Hematopoietic multipotent progenitor cell treated with erythropoietin and hydrocortisone succinate and interleukin-3 and kit ligand, for 6 days (in vitro differentiated cells): ENCODE data around the gene MBP.

Experiments
- DNase-seq: peaks from one replicate; pipeline ENCODE4 v3.0.0-alpha.2; 2015

The MBP gene

GRCh38 chr18:77132369-77133050 lies at the start of gene MBP:
Gene MBP, minus strand, starts transcription at chr18:77132783. Its CDS starts 27,522 bp downstream, at chr18:77105261.
- DNase-seq: peak; percentile 76

- DNase-seq: no peak
Observed at GRCh38 chr18:77181950-77182707, 49.5 kb upstream of the MBP start.

- peak; percentile 23 for DNase-seq
Observed at GRCh38 chr18:77178559-77178958, 46.0 kb upstream of the MBP start.

DNA sequence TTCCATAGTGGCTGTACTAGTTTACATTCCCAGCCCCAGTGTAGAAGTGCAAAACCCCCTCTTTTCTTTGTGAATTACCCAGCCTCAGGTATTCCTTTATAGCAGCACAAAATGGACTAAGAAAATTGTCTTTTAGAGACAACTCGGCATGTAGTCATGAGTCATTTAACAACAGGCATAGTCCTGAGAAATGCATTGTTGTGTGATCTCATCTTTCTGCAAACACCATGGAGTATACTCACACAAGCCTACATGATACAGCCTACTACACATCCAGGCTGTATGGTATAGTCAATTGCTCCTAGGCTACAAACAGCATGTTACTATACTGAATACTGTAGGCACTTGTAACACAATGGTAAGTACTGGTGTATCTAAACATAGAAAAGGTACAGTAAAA lies 44.4 kb upstream of the MBP start:
- no peak for DNase-seq

GRCh38 chr18:77173275-77174030 lies 40.9 kb upstream of the MBP start:
- no peak for DNase-seq

DNA sequence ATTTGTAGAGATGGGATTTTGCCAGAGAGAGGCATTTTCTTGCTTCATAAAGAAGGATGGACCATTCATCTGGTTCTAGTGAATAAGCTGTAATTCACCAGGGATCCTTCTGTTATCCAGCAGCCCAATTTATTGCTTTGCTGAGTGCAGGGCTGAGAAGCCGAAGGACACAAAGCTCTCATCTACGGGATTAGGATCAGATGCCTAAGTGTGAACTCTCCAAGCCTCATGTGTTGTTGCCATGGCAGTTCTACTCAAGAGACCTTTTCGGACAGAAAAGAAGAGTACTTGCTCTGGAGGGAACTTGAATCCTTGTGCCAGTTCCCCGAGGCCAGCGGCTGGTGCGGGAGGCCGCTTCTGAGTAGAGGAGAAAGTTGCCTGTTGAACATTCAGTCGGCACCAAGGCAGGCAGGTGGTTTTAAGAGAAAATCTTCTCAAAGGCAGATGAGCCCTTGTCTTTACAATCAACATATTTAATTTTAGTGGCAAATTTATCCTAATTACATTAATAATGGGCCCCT lies 38.4 kb upstream of the MBP start:
- no peak for DNase-seq

DNA sequence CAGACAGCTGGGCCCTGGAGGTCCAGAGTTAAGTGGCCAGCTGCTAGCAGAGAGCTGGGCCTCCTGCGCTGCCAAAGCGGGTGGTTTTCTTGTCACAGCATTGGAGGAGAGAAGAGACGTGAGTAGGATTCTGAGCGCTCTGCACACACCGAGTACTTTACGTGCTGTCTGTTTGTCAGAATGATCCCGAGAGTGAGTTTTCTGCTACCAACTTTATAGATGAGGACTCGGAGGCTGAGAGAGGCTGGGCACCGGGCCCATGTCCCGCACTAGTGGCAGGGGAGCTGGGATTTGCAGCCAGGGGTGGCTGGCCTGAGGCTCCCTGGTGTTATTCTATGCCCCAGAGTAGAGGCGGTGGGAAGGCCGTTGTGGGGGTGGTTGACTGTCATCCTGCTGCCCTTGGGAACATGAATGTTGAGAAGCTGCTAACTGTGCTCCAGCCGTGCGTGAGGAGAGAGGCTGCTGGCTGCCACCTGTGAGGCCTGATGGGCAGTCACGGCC lies 36.3 kb upstream of the MBP start:
- DNase-seq: no peak

- DNase-seq: no peak
Observed at GRCh38 chr18:77167251-77167650, 34.7 kb upstream of the MBP start.

DNA sequence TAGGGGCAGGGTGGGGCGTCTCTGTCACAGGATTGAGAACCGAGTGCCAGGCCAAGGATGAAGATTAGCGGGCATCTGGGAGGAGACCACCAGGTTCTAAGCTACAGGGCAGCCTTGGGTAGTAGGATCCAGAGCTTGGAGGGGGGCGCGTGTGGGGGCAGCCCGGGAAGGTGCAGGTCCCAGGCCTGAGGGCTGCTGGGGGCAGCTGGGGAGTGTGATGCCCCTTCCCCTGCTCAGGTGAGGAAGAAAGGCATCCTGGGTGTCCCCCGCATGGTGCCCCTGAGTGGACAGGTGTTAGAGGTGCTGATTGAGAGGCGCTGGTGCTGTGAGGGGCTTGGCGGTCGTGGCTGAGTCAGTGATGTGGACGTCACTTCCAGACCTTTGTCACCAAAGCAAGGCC lies 33.9 kb upstream of the MBP start:
- DNase-seq: no peak

GRCh38 chr18:77165503-77166188 lies 33.1 kb upstream of the MBP start:
- no peak for DNase-seq

DNA sequence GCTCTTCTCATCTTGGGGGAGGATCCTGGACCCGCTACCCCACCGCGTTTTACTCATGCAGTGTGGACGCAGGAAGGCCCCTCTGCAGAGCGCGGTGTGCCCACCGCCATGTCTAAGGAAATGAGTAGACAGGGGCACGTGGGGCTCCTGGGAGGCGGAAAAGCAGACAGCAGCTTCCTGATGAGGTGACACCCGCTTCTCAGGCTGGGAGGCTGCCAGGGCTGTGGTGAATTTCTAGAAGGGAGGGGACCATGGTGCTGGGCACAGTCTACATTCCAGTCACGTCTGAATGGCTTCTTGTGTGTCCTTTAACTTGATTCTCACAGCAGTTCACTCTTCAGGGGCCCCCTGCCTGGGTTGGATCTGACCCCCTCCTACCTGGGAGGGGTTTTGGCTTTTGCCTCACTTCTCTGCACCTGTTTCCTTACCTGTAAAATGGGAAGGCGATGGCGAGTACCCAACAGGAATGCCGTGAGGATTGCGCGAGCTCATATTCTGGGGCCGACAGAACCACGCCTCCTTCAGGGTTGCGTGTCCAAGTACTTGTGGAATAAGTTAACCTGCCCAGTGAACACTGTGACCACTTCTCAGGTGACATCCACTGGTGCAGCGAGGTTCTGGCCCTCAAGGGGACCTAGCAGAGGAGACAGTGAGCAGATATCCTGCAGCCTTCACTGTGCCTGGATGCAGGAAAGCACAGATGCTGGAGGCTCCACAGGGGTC lies 32.3 kb upstream of the MBP start:
- DNase-seq: peak; percentile 22

- DNase-seq: no peak
Observed at GRCh38 chr18:77164026-77164425, 31.4 kb upstream of the MBP start.

GRCh38 chr18:77162580-77162979 lies 30.0 kb upstream of the MBP start:
- no peak for DNase-seq

DNA sequence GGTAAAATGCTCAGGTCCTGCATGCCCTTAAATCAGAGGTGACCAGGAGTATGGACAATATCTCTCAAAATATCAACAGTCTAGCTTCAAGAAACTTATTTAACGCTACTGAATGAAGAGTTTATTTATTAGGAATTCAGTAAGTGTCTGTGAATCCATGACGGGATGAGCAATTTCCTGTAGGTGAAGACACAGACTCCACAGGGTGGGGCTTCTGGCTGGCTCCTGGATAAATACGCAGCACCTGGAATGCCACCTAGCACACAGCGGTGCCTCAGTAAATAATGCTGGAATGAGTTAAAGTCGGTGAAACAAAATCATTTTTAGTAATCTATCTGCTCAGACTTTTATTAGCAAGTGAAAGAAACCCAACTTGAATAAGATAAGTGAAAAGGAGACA lies 29.4 kb upstream of the MBP start:
- no peak for DNase-seq

DNA sequence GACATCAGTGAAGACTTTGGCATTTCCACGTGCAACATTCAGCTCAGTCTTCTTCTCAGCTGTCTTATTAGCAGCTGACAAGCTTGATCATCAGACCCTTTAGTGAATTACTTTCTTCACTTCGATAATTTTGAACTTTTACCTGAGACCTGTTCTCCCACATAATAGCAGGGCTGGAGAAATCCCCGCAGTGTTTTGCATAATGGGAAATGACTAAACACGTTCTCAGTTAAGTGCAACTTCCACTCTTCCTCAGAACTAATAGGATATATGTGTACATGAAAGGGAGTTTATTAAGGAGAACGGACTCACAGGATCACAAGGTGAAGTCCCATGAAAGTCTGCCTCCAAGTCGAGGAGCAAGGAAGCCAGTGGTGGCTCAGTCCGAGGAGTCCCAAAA lies 28.8 kb upstream of the MBP start:
- DNase-seq: no peak

DNA sequence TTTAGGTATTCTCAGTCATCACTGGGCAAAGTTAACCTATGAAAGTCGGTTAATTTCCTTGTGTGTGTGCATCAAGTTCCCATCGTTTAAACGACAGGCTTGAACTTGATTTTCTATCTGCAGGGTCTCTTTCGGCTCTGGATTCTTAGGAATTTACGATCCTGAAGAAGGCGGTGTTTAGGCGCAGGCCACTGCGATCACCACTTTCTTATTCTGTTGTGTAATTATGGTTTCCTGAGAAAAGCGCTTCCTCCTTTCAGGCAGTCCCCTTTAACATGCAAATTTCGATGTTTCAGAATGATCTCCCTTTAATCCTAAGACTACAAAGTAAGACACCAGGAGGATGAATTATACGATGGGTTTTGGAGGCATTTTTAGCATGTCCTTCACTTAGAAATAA lies 27.9 kb upstream of the MBP start:
- peak; percentile 36 for DNase-seq

- no peak for DNase-seq
Observed at GRCh38 chr18:77157312-77157711, 24.7 kb upstream of the MBP start.

GRCh38 chr18:77155031-77155430 lies 22.4 kb upstream of the MBP start:
- no peak for DNase-seq

DNA sequence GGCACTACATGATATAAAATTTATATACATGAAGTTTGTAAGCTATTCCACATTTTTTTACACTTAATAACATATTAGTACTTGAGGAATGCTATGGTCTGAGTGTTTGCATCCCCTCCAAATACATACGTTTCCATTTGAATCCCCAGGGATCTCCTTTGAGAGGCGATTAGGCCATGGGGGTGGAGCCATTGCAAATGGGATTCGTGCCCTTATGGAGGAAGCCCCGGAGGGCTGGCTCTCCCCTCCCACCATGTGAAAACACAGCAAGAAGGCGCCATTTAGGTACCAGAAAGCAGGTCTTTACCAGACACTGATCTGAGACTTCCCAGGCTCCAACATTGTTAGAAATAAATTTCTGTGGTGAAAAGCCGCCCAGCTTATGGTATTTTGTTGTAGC lies 20.8 kb upstream of the MBP start:
- no peak for DNase-seq

GRCh38 chr18:77151772-77152520 lies 19.4 kb upstream of the MBP start:
- no peak for DNase-seq

DNA sequence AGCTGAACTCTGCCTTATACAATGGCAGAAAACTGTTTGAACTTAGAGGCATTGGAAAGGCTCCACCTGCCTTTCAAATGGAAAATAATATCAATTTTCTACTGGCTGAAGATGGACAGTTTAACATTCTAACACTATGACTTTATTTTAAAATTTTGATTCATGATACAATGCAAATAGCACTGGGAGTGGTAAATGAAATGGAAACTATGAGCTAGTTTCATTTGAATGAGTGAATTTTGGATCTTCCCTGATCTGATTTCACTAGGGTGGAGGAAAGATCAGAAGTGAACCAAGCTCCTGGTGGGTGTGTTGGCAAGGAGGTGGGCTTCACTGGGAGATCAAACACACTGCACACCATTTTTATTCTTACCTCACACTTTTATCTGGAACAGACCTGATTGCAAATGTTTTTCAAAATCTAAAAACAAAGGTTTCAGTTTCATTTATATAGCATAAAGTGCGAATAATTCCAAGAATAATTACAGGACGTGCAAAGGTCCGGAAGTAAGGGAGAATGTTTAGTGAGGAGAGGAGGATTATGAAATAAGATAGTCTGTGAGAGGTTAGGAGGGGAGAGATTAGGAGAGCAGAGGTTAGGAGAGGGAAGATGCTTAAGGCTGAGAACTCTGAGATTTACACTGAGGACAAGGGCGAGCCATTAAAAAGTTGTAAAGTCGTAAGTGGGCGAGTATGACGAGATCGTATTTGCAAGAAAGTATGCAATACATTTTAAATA lies 18.6 kb upstream of the MBP start:
- DNase-seq: no peak
